ENCODE results near the gene RXRA.

GRCh38 chr9:134395737-134396257 is 69.5 kb downstream of the RXRA start:
- TF ChIP-seq, protein P1, sequence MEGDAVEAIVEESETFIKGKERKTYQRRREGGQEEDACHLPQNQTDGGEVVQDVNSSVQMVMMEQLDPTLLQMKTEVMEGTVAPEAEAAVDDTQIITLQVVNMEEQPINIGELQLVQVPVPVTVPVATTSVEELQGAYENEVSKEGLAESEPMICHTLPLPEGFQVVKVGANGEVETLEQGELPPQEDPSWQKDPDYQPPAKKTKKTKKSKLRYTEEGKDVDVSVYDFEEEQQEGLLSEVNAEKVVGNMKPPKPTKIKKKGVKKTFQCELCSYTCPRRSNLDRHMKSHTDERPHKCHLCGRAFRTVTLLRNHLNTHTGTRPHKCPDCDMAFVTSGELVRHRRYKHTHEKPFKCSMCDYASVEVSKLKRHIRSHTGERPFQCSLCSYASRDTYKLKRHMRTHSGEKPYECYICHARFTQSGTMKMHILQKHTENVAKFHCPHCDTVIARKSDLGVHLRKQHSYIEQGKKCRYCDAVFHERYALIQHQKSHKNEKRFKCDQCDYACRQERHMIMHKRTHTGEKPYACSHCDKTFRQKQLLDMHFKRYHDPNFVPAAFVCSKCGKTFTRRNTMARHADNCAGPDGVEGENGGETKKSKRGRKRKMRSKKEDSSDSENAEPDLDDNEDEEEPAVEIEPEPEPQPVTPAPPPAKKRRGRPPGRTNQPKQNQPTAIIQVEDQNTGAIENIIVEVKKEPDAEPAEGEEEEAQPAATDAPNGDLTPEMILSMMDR (IDR thresholded peaks at IDR 0.05; ENCODE audit: insufficient read depth, low read length, poor library complexity, severe bottlenecking) = no peak
- no peak for TF ChIP-seq EZH2phosphoT487 (conservative IDR thresholded peaks at IDR 0.05; ENCODE audit: low read length)

Data from SU-DHL-6 (cell line).